Upper lobe of right lung (tissue), 1 donor: ENCODE results near the gene FDX2. TPM values are rescaled to one million over a fixed set of nuclear protein-coding genes. Genes with fewer than 3 reads are reported as not detected.

Experiments used
- ATAC-seq: fragments of 200-7000 bp; cut with Tn5 transposase; one replicate; pipeline ENCODE4 v1.9.1; 2020; ENCODE audit warnings: mild to moderate bottlenecking, moderate library complexity
- DNase-seq: peaks from one replicate; pipeline ENCODE4 v3.0.0-alpha.2; 2020
- H3K27ac ChIP-seq: fragments of 200-600 bp; one replicate; pipeline ENCODE4 v1.8.0; 2022
- H3K27me3 ChIP-seq: fragments of 200-600 bp; one replicate; pipeline ENCODE4 v1.8.0; 2022; ENCODE audit warnings: mild to moderate bottlenecking
- H3K36me3 ChIP-seq: fragments of 200-600 bp; one replicate; pipeline ENCODE4 v1.8.0; 2022
- H3K4me1 ChIP-seq: fragments of 200-600 bp; one replicate; pipeline ENCODE4 v1.8.0; 2022
- H3K4me3 ChIP-seq: fragments of 200-600 bp; one replicate; pipeline ENCODE4 v1.8.0; 2022; ENCODE audit warnings: mild to moderate bottlenecking
- H3K9me3 ChIP-seq: fragments of 200-600 bp; one replicate; pipeline ENCODE4 v1.8.0; 2022
- intact Hi-C: fragments of 100-400 bp; cut with DNase I; formaldehyde crosslinking; loops from one replicate; pipeline ENCODE4 v1.11.0; 2022
- total RNA-seq: library from RNA; stranded (reverse); fragmentation: NEBNext Ultra II Directional; extraction: Animal tissue kit (Norgen Biotek cat#: 25700); gene quantifications from one replicate; pipeline ENCODE4 v1.2.1, GENCODE V29; 2021
- TF ChIP-seq, protein P1 (sequence below): fragments of 200-600 bp; IDR thresholded peaks from one replicate; pipeline ENCODE4 v1.8.0; 2022; ENCODE audit warnings: antibody characterized with exemption
- donor health status: DM: no; HTN: yes; CAD: no; lungs with severe emphysema.

The FDX2 gene
- total RNA-seq, 1 donor from 2014 or later, result 19.2 TPM

DNA sequence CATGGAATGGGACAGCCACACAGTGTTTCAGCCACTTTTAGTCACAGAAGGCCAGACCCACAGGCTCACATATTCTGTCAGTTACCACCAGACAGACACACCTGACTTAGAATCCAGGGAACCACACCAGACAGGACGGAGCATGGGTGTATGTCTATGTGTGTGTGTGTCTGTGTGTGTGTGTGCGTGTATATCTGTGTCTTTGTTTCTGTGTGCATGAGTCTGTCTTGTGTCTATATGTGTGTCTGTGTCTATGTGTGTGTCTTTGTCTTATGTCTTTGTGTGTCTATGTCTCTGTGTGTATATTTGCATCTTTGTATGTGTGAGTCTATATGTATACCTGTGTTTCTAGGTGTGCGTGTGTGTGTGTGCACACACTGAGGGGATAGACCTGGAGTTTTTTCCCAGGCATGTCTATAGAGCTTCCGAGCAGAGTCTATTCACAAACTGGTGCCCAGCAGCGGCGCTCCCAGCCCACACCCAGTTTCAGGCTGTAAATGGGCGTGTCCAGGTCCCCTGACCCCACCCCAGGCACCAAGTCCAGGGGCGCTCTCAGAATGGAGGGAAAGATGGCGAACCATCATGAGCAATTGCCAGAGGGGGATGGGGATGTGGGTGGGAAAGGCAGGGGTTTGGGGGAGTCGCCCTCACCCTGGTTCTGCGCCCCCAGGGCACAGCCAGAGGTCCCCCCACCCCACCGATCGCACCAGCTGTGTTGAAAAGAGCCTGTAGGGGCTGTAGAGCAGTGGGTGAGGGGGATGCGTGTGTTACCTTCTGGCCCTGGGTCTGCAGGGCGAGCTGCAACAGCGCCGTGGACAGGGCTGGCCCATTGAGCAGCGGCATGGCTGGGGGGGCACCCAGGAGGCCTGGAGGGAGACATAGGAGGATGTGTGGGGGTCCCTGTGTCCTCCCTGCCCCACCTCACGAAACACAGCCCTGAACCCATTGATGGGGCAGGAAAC, 6.3 kb upstream of the FDX2 start:
- no peaks in the 10 kb centered on the region for H3K4me1 ChIP-seq
- H3K4me3 ChIP-seq, result no peak overlapping the region
- ATAC-seq, result no peak
- peaks cover 95% of the 10 kb centered on the region for H3K36me3 ChIP-seq
- H3K27me3 ChIP-seq, result no peaks in the 10 kb centered on the region
- TF ChIP-seq, protein P1, sequence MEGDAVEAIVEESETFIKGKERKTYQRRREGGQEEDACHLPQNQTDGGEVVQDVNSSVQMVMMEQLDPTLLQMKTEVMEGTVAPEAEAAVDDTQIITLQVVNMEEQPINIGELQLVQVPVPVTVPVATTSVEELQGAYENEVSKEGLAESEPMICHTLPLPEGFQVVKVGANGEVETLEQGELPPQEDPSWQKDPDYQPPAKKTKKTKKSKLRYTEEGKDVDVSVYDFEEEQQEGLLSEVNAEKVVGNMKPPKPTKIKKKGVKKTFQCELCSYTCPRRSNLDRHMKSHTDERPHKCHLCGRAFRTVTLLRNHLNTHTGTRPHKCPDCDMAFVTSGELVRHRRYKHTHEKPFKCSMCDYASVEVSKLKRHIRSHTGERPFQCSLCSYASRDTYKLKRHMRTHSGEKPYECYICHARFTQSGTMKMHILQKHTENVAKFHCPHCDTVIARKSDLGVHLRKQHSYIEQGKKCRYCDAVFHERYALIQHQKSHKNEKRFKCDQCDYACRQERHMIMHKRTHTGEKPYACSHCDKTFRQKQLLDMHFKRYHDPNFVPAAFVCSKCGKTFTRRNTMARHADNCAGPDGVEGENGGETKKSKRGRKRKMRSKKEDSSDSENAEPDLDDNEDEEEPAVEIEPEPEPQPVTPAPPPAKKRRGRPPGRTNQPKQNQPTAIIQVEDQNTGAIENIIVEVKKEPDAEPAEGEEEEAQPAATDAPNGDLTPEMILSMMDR, result no peak
- no peak overlapping the region for H3K27ac ChIP-seq
- H3K9me3 ChIP-seq, result no peaks in the 10 kb centered on the region
- intact Hi-C loops, result no loop called here
- DNase-seq, result no peak

DNA sequence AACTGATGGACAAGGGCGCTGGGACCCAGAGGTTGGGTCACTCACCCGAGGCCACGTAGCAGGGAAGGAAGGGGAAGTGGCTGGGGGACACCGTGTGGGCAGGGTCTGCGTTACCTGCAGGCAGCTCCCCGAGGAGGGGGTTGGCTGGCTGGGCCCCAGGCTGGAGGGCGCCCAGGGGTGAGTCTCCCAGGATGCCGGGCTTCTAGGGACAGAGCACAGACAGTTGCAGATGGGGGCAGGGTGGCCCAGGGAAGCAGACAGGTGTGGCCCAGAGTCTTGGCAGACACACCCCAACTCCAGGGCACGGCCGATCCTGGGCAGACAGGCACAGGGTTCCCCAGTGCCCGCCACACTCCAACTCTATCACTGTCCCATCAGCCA, 5.6 kb upstream of the FDX2 start:
- Histone ChIP-seq H3K27me3 (no peaks in the 10 kb centered on the region), H3K36me3 (peaks cover 88% of the 10 kb centered on the region), H3K9me3 (no peaks in the 10 kb centered on the region), H3K4me1 (no peaks in the 10 kb centered on the region), H3K4me3 (no peak overlapping the region), H3K27ac (no peak overlapping the region)
- DNase-seq, result no peak
- no peak for ATAC-seq
- TF ChIP-seq, protein P1, result no peak
- intact Hi-C loops, result no loop called here

DNA sequence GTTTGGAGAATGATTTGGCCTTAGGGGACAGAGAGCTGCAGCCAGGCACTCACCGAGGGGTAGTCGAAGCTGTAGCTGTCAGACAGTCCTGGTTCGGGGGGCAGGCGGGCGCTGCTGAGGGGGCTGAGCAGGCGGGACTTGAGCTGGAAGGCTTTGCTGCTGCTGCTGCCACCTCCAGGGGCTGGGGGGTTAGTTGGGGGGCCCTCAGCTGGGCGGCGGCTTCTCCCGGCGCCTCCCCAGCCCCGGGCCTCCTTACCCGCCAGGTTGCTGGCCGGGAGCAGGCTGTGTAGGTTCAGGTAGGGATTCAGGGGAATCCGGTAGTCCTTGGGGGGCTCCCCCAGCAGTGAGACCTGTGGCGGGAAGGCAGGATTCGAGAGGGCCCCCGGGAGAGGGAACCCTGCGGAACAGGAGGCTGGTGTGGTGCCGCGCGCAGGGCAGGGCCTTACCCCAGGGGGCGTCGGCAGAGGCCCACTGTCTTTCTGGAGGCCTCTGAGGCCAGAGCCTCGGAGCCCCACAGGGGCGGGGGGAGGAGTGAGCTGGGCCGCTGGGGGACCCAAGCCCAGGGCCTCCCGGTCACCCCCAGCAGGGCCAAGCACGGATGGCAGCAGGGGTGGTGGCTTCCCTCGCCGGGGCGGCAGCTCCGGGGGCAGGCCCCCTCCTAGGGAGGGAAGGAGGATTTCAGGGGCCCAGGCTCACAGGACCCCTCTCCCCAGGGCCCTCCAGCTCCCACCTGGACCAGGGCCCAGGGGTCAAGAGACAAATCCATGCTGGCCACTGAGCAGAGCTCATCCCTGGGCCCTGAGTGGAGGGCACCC, 5.0 kb upstream of the FDX2 start:
- no peaks in the 10 kb centered on the region for H3K4me1 ChIP-seq
- H3K9me3 ChIP-seq, result no peaks in the 10 kb centered on the region
- intact Hi-C loops, result no loop called here
- H3K27me3 ChIP-seq, result no peaks in the 10 kb centered on the region
- DNase-seq (no peak), ATAC-seq (no peak)
- H3K4me3 ChIP-seq, result no peak overlapping the region
- peaks cover 82% of the 10 kb centered on the region for H3K36me3 ChIP-seq
- no peak overlapping the region for H3K27ac ChIP-seq
- TF ChIP-seq, protein P1, result no peak

DNA sequence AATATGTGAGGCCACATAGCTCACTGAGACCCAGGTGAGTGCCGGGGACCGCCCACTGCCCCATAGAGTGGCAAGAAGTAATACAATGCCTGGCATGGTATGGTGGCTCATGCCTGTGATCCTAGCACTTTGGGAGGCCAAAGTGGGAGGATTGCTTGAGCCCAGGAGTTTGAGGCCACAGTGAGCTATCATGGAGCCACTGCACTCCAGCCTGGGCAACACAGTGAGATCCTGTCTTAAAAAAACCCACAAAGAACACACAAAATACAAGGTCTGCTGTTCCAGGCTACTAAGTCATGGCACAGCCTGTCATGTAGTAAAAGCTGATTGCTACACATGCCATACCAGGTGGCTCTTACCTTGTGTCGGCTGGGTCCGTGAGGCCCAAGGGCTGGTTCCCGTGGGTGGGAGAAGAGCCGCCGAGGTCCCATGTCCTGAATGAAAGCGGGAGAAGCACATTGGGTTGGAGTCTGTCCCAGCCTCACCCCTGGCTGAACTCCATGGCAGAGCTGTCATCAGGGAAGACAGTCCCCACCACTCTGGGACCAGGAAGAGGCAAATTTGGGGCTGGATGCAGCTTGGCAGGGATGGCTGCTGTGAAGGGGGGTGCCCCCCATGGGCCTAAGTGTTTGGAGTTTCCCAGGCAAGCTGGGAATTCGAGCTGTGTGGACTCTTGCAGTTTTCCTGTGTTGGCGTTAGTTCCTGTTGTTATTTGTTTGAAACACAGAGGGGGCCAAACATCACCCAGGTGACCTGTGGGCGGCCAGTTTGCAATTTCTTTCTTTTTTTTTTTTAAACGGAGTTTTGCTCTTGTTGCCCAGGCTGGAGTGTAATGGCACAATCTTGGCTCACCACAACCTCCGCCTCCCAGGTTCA, 3.2 kb upstream of the FDX2 start:
- no peak for ATAC-seq
- H3K27ac ChIP-seq, result no peak overlapping the region
- H3K27me3 ChIP-seq, result no peaks in the 10 kb centered on the region
- no peaks in the 10 kb centered on the region for H3K9me3 ChIP-seq
- H3K4me1 ChIP-seq, result peaks cover 8% of the 10 kb centered on the region
- H3K36me3 ChIP-seq, result peaks cover 64% of the 10 kb centered on the region
- intact Hi-C loops, result no loop called here
- TF ChIP-seq, protein P1, result no peak
- DNase-seq, result no peak
- H3K4me3 ChIP-seq, result no peak overlapping the region

DNA sequence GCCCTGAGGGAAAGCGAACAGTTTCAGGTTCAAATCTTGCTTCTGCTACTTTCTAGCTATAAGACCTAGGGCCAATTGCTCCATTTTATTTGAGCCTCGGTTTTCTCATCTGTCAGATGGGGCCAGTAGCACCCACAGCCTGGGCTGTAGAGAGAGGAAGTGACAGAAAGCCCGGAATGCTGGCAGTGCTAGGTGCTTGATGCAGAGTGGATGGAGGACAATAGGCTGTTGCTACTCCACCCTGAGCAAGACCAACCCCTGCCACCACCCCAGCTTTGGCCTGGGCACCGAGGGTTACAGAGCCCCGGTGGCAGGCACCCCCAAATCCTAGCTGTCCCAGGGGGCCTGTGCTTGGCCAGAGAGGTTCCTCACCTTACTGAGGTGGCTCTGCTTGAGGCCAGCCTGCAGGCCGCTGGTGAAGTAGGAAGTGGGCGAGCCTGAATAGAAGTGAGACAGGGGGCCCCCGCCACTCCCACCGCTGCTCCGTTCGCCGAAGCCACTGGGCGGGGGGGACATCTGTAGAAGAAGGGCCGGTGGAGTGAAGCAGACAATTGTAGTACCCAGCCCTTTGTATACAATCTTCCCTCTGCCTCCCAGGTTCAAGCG, 2.1 kb upstream of the FDX2 start:
- H3K36me3 ChIP-seq, result peaks cover 54% of the 10 kb centered on the region
- no peak for DNase-seq
- intact Hi-C loops, result no loop called here

More for the DNA sequence above, 2.1 kb upstream of the FDX2 start:
- Histone ChIP-seq H3K27me3 (no peaks in the 10 kb centered on the region), H3K4me3 (no peak overlapping the region), H3K27ac (no peak overlapping the region), H3K9me3 (no peaks in the 10 kb centered on the region), H3K4me1 (peaks cover 8% of the 10 kb centered on the region)
- ATAC-seq, result no peak
- TF ChIP-seq, protein P1, result no peak
